Upper lobe of left lung (tissue), 4 donors: ENCODE results near the gene LATS2.

Source experiments
- CTCF ChIP-seq, 6 experiments: fragments of 450-650 bp in 4 of 6; fragments of 200-600 bp in 2 of 6; sonication (generic) in 2 of 6; IDR thresholded peaks; one replicate each; pipeline ENCODE4 v1.5.1; 2016 to 2019; ENCODE audit warnings: antibody characterized with exemption in 6 of 6
- POLR2AphosphoS5 ChIP-seq, 2 donors: sonication (generic); formaldehyde crosslinking; IDR thresholded peaks; one replicate each; pipeline ENCODE4 v1.5.1; 2017; ENCODE audit warnings: antibody characterized with exemption in 2 of 2

GRCh38 chr13:21040120-21040826 lies 21.1 kb downstream of the LATS2 start:
- TF ChIP-seq CTCF (IDR thresholded peaks at IDR 0.05): no peak
- TF ChIP-seq POLR2AphosphoS5 (IDR thresholded peaks at IDR 0.05): no peak
